GM12874 (cell line): ENCODE data around the gene JAML.
A peak's percentile ranks its signal among the peaks of the same experiment; 100 is the strongest.

ENCODE experiments used
- TF ChIP-seq, protein P1 (sequence below): IDR thresholded peaks from 2 replicates; pipeline ENCODE4 v1.5.1; 2011; ENCODE audit warnings: low read depth, mild to moderate bottlenecking, control low read depth, low read length, moderate library complexity; ENCODE audit not compliant: insufficient read depth

The JAML gene

DNA sequence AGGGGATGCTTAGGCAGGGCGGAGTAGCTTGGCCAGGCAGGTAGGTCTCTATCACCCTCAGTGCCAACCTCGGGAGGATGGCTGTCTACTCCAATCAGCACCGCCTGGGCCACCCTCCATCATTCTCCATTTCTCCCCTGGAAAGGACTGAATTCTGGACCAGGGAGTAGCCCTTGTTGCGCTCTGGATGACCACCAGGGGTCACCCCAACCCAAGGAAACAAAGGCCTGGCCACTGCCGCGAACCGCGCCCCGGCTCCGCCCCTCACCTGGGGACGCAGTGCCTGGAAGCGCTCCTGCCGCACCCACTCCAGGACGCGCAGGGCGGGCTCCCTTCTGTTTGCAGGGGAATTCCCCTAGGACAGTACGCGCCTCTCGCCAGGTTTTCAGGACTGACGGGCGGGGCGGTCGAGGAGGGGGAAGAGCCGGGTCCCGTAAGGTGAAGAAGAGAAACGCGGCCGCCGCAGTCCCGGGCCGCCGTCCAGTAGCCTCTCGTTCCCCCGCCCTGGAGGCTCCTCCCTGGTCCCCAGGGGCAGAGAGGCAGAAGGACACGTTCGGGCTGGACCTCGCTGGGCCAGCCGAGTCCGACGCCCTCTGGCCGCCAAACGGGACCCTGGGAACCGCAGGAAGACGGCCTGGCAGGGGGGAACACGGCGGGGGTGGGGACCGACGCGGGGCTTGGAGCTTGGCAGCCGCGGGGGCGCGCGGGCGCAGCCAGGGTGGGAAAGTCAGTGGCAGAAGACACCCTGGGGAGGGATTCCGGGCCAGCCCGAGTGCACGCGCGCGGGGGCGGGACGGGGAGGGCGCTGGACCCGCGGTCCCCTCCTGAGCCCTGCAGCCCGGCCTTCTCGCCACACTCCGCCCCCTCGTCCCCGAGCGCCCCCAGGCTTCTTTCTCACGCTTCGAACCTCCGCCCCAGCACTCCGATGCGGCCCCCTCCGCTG is 79.3 kb downstream of the JAML start:
- TF ChIP-seq, protein P1, sequence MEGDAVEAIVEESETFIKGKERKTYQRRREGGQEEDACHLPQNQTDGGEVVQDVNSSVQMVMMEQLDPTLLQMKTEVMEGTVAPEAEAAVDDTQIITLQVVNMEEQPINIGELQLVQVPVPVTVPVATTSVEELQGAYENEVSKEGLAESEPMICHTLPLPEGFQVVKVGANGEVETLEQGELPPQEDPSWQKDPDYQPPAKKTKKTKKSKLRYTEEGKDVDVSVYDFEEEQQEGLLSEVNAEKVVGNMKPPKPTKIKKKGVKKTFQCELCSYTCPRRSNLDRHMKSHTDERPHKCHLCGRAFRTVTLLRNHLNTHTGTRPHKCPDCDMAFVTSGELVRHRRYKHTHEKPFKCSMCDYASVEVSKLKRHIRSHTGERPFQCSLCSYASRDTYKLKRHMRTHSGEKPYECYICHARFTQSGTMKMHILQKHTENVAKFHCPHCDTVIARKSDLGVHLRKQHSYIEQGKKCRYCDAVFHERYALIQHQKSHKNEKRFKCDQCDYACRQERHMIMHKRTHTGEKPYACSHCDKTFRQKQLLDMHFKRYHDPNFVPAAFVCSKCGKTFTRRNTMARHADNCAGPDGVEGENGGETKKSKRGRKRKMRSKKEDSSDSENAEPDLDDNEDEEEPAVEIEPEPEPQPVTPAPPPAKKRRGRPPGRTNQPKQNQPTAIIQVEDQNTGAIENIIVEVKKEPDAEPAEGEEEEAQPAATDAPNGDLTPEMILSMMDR, result peak; percentile 90

DNA sequence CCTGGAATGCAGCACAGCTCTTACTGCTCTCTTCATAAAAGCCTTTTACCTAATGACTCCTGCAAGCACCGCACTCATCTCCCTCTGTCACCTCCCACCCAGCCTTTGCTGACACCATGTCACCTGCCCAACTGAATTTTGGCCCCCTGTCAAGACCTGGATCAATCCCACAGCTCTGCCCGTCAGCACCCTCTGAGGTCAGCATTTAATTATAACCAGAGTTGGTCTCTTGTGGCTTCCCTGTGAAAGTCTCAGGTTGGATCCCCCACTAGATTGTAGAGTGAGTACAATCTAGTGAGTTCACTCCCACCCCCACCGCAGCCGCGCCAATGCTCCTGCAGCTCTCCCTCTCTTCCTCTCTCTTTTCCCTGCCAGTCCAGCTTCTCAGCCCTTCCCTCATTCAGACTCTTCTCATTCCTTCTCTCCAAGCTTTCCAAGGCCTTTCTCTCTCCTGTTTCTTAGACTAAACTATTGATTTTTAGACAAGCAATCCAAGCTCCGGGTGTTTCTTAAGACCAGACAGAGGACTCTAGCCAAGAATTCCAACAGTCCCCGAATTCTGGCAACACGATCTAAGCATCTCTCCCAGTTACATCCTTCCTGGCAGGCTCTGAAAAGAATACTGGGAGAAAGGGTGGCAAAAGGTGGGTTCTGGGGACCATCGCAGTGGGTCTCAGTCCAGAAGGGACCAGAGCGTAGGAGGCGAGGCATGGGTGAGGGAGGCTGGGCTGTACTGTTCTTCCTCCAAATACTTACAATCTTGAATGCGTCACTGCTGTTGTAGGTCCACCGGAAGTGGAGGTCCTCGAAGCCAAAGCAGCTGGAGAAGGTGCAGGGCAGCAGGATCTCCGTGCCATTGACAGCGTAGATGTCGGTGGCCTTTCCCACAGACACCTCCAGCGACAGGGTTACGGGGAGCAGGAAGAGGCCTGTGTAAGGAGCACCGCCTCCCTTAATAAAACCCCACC is 80.2 kb downstream of the JAML start:
- TF ChIP-seq, protein P1, result no peak
